HCT116 (cell line): ENCODE data around the gene PSMA1. TPM values are rescaled to one million over a fixed set of nuclear protein-coding genes. Genes with fewer than 3 reads are reported as not detected.

ENCODE experiments used
- ATAC-seq: fragments of 200-7000 bp; cut with Tn5 transposase; 2 replicates; pipeline ENCODE4 v1.9.1; 2020; ENCODE audit warnings: mild to moderate bottlenecking, moderate library complexity
- BruUV-seq: library from RNA; stranded (reverse); fragments of 400-500 nt; replicated peaks from 2 replicates; lab custom pipeline; 2021; lab: Mats Ljungman, UMichigan
- CTCF ChIA-PET: fragments of 300-600 bp; sonication (Branson Sonifier 250); formaldehyde crosslinking; loops from one replicate; lab custom pipeline; 2021; ENCODE audit warnings: antibody characterized with exemption; lab: Charles Lee
- POLR2A ChIA-PET: fragments of 300-600, 350-600 bp; sonication (Branson Sonifier 250); formaldehyde crosslinking; loops from one replicate; lab custom pipeline; 2021; ENCODE audit warnings: antibody characterized with exemption; lab: Charles Lee
- RAD21 ChIA-PET, 2 experiments: fragments of 300-600 bp; sonication (Branson Sonifier 250); formaldehyde crosslinking; loops; one replicate each; lab custom pipeline; 2023; ENCODE audit warnings: low total read pairs in 2 of 2; ENCODE audit not compliant: uncharacterized antibody in 2 of 2, unreplicated experiment in 2 of 2, low non-redundant PET in 1 of 2; lab: Charles Lee
- DNase-seq: peaks from one replicate; pipeline ENCODE4 v3.0.0-alpha.2; 2010; ENCODE audit warnings: low read depth, low spot score
- H2AFZ ChIP-seq: fragments of 200-600 bp; shearing (Covaris generic), sonication (generic); 2 replicates; pipeline ENCODE4 v1.6.1; 2017; ENCODE audit warnings: low read depth, mixed run types, mixed read lengths, antibody characterized with exemption, low read length; ENCODE audit not compliant: poor library complexity, severe bottlenecking
- H3K27ac ChIP-seq: 2 replicates; pipeline ENCODE4 v1.5.1; 2012; ENCODE audit warnings: low read depth, low read length
- H3K27me3 ChIP-seq: fragments of 200-600 bp; sonication (generic); 2 replicates; pipeline ENCODE4 v1.6.1; 2016; ENCODE audit warnings: mixed run types, low read length, mixed read lengths; ENCODE audit not compliant: insufficient read depth
- H3K36me3 ChIP-seq, 2 experiments: fragments of 200-500 bp in 1 of 2; fragments of 200-600 bp in 1 of 2; sonication (Bioruptor generic) in 1 of 2; sonication (generic) in 1 of 2; 2 replicates each; pipeline versions ENCODE4 v1.5.1 to v1.6.1; 2014 to 2016; ENCODE audit warnings: low read length in 2 of 2, inconsistent platforms in 1 of 2, mixed read lengths in 1 of 2, mixed run types in 1 of 2; ENCODE audit not compliant: insufficient read depth in 2 of 2, control insufficient read depth in 1 of 2
- H3K4me1 ChIP-seq, 2 experiments: fragments of 200-600 bp in 1 of 2; sonication (generic) in 1 of 2; 2 replicates each; pipeline versions ENCODE4 v1.5.1 to v1.6.1; 2012 to 2017; ENCODE audit warnings: low read length in 2 of 2, inconsistent platforms in 1 of 2, mild to moderate bottlenecking in 1 of 2, mixed read lengths in 1 of 2, mixed run types in 1 of 2, moderate library complexity in 1 of 2; ENCODE audit not compliant: insufficient read depth in 2 of 2, control insufficient read depth in 1 of 2
- H3K4me2 ChIP-seq: fragments of 200-600 bp; sonication (generic); 2 replicates; pipeline ENCODE4 v1.6.1; 2017; ENCODE audit warnings: mixed run types, low read length, mixed read lengths
- H3K4me3 ChIP-seq, 2 experiments: fragments of 200-600 bp in 1 of 2; sonication (generic) in 1 of 2; replicated peaks in 1 of 2; 2 replicates each; pipeline ENCODE4 v1.5.1; 2011 to 2016; ENCODE audit warnings: low read length in 2 of 2, control low read depth in 1 of 2, low read depth in 1 of 2, mild to moderate bottlenecking in 1 of 2, mixed read lengths in 1 of 2, mixed run types in 1 of 2
- H3K79me2 ChIP-seq: fragments of 200-600 bp; sonication (generic); 2 replicates; pipeline ENCODE4 v1.6.1; 2017; ENCODE audit warnings: mild to moderate bottlenecking, mixed run types, low read length, moderate library complexity, mixed read lengths; ENCODE audit not compliant: insufficient read depth
- H3K9ac ChIP-seq: fragments of 200-600 bp; sonication (generic); 2 replicates; pipeline ENCODE4 v1.6.1; 2016; ENCODE audit warnings: low read length, mixed read lengths
- H3K9me2 ChIP-seq: fragments of 200-600 bp; sonication (generic), shearing (Covaris generic); 2 replicates; pipeline ENCODE4 v1.6.1; 2017; ENCODE audit warnings: mixed run types, mild to moderate bottlenecking, moderate library complexity; ENCODE audit not compliant: insufficient read depth
- H3K9me3 ChIP-seq, 2 experiments: fragments of 200-500 bp in 1 of 2; fragments of 200-600 bp in 1 of 2; sonication (Bioruptor generic) in 1 of 2; sonication (generic) in 1 of 2; 2 replicates each; pipeline ENCODE4 v1.6.1; 2014 to 2017; ENCODE audit warnings: low read length in 2 of 2, mixed read lengths in 2 of 2, inconsistent platforms in 1 of 2, low read depth in 1 of 2, mild to moderate bottlenecking in 1 of 2, mixed run types in 1 of 2, moderate library complexity in 1 of 2; ENCODE audit not compliant: control insufficient read depth in 1 of 2, insufficient read depth in 1 of 2
- H4K20me1 ChIP-seq: fragments of 200-600 bp; sonication (generic), shearing (Covaris generic); 2 replicates; pipeline ENCODE4 v1.6.1; 2017; ENCODE audit warnings: mixed run types, mild to moderate bottlenecking, moderate library complexity; ENCODE audit not compliant: insufficient read depth
- CBX3 ChIP-seq: IDR thresholded peaks from 2 replicates; pipeline ENCODE4 v1.6.1; 2012; ENCODE audit warnings: low read depth
- ELF1 ChIP-seq: IDR thresholded peaks from 2 replicates; pipeline ENCODE4 v1.6.1; 2012; ENCODE audit warnings: low read depth, borderline replicate concordance
- EZH2 ChIP-seq: fragments of 200-600 bp; sonication (generic); IDR thresholded peaks from 2 replicates; pipeline ENCODE4 v1.6.1; 2017; ENCODE audit warnings: antibody characterized with exemption, mixed run types
- JUND ChIP-seq: IDR thresholded peaks from 2 replicates; pipeline ENCODE4 v1.6.1; 2012
- POLR2AphosphoS5 ChIP-seq: IDR thresholded peaks from 2 replicates; pipeline ENCODE4 v1.6.1; 2011; ENCODE audit warnings: mild to moderate bottlenecking, low read depth, low read length, moderate library complexity
- RAD21 ChIP-seq: IDR thresholded peaks from 2 replicates; pipeline ENCODE4 v1.6.1; 2012; ENCODE audit warnings: low read depth, mild to moderate bottlenecking
- SIN3A ChIP-seq: IDR thresholded peaks from 2 replicates; pipeline ENCODE4 v1.6.1; 2012; ENCODE audit warnings: low read depth
- SRF ChIP-seq: IDR thresholded peaks from 2 replicates; pipeline ENCODE4 v1.6.1; 2012; ENCODE audit warnings: low read depth
- YY1 ChIP-seq: IDR thresholded peaks from 2 replicates; pipeline ENCODE4 v1.6.1; 2011; ENCODE audit warnings: low read length, low read depth, moderate library complexity, mild to moderate bottlenecking; ENCODE audit not compliant: insufficient replicate concordance; ENCODE audit errors: extremely low read depth
- ZNF274 ChIP-seq: fragments of 200-500 bp; sonication (Bioruptor generic); IDR thresholded peaks from 2 replicates; pipeline ENCODE4 v1.6.1; 2014; ENCODE audit warnings: mild to moderate bottlenecking, low read depth, low read length, inconsistent platforms
- intact Hi-C: fragments of 100-400 bp; cut with micrococcal nuclease; formaldehyde crosslinking; loops from 2 replicates; pipeline ENCODE4 v1.10.0; 2022
- total RNA-seq: library from RNA; stranded (reverse); gene quantifications from one replicate; pipeline ENCODE4 v1.2.1, GENCODE V29; 2021; ENCODE audit not compliant: unreplicated experiment
- TF ChIP-seq, protein P1 (sequence below): IDR thresholded peaks from 2 replicates; pipeline ENCODE4 v1.6.1; 2012
- TF ChIP-seq, protein P2 (sequence below), 3 experiments: fragments of 200-600 bp in 1 of 3; sonication (generic) in 1 of 3; IDR thresholded peaks in 2 of 3; conservative IDR thresholded peaks in 1 of 3; 2 replicates each; pipeline ENCODE4 v1.5.1; 2012 to 2017; ENCODE audit warnings: low read depth in 2 of 3, low read length in 2 of 3, antibody characterized with exemption in 1 of 3, borderline replicate concordance in 1 of 3, control low read depth in 1 of 3, mild to moderate bottlenecking in 1 of 3, mixed read lengths in 1 of 3, mixed run types in 1 of 3, moderate library complexity in 1 of 3; ENCODE audit not compliant: insufficient read depth in 1 of 3
- TF ChIP-seq, protein P3 (sequence below): IDR thresholded peaks from 2 replicates; pipeline ENCODE4 v1.6.1; 2012; ENCODE audit warnings: low read depth

PSMA1 gene
- total RNA-seq, 1 experiment from 2014 or later, result 211 TPM

- Histone ChIP-seq H3K9ac (no peak overlapping the region), H3K79me2 (no peaks in the 10 kb centered on the region), H3K4me1 (no peaks in the 10 kb centered on the region), H3K9me3 (no peaks in the 10 kb centered on the region), H3K36me3 (no peaks in the 10 kb centered on the region), H2AFZ (no peak overlapping the region), H3K27ac (no peak overlapping the region), H3K9me2 (no peaks in the 10 kb centered on the region), H3K27me3 (no peaks in the 10 kb centered on the region), H3K4me2 (no peak overlapping the region), H4K20me1 (no peaks in the 10 kb centered on the region), H3K4me3 (no peak overlapping the region)
- ChIA-PET CTCF (no interaction called here), POLR2A (no interaction called here), RAD21 (no interaction called here)
- BruUV-seq, result no TSS peak
- TF ChIP-seq SRF (no peak), JUND (no peak), ELF1 (no peak), YY1 (no peak), POLR2AphosphoS5 (no peak), ZNF274 (no peak), SIN3A (no peak), EZH2 (no peak), RAD21 (no peak), CBX3 (no peak)
- TF ChIP-seq, protein P1, sequence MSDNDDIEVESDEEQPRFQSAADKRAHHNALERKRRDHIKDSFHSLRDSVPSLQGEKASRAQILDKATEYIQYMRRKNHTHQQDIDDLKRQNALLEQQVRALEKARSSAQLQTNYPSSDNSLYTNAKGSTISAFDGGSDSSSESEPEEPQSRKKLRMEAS, result no peak
- TF ChIP-seq, protein P2, sequence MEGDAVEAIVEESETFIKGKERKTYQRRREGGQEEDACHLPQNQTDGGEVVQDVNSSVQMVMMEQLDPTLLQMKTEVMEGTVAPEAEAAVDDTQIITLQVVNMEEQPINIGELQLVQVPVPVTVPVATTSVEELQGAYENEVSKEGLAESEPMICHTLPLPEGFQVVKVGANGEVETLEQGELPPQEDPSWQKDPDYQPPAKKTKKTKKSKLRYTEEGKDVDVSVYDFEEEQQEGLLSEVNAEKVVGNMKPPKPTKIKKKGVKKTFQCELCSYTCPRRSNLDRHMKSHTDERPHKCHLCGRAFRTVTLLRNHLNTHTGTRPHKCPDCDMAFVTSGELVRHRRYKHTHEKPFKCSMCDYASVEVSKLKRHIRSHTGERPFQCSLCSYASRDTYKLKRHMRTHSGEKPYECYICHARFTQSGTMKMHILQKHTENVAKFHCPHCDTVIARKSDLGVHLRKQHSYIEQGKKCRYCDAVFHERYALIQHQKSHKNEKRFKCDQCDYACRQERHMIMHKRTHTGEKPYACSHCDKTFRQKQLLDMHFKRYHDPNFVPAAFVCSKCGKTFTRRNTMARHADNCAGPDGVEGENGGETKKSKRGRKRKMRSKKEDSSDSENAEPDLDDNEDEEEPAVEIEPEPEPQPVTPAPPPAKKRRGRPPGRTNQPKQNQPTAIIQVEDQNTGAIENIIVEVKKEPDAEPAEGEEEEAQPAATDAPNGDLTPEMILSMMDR (IDR thresholded peaks at IDR 0.05 in 2 of 3, conservative IDR thresholded peaks at IDR 0.05 in 1 of 3; ENCODE audit: borderline replicate concordance in 1 of 3, insufficient read depth in 1 of 3, low read depth in 2 of 3, low read length in 2 of 3), result no peak
- TF ChIP-seq, protein P3, sequence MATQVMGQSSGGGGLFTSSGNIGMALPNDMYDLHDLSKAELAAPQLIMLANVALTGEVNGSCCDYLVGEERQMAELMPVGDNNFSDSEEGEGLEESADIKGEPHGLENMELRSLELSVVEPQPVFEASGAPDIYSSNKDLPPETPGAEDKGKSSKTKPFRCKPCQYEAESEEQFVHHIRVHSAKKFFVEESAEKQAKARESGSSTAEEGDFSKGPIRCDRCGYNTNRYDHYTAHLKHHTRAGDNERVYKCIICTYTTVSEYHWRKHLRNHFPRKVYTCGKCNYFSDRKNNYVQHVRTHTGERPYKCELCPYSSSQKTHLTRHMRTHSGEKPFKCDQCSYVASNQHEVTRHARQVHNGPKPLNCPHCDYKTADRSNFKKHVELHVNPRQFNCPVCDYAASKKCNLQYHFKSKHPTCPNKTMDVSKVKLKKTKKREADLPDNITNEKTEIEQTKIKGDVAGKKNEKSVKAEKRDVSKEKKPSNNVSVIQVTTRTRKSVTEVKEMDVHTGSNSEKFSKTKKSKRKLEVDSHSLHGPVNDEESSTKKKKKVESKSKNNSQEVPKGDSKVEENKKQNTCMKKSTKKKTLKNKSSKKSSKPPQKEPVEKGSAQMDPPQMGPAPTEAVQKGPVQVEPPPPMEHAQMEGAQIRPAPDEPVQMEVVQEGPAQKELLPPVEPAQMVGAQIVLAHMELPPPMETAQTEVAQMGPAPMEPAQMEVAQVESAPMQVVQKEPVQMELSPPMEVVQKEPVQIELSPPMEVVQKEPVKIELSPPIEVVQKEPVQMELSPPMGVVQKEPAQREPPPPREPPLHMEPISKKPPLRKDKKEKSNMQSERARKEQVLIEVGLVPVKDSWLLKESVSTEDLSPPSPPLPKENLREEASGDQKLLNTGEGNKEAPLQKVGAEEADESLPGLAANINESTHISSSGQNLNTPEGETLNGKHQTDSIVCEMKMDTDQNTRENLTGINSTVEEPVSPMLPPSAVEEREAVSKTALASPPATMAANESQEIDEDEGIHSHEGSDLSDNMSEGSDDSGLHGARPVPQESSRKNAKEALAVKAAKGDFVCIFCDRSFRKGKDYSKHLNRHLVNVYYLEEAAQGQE, result no peak
- intact Hi-C loops, result no loop called here
- ATAC-seq, result no peak
- DNase-seq, result no peak
Observed at GRCh38 chr11:14565845-14566244, 45.7 kb upstream of the PSMA1 start.
